Adrenal gland (tissue), 12 donors: ENCODE measurements around the gene AUTS2. TPM values are rescaled to one million over a fixed set of nuclear protein-coding genes. Genes with fewer than 3 reads are reported as not detected.

Experiments used
- DNase-seq, 7 donors: peaks; one replicate each; pipeline ENCODE4 v3.0.0-alpha.2; 2019 to 2020
- H3K27ac ChIP-seq, 5 donors: fragments of 200-600 bp; sonication (generic) in 4 of 5; 1 replicate in 3 of 5; 2 replicates in 2 of 5; pipeline versions ENCODE4 v1.5.1 to v1.8.0; 2016 to 2020; ENCODE audit warnings: mild to moderate bottlenecking in 1 of 5
- H3K27me3 ChIP-seq: fragments of 200-600 bp; 2 replicates; pipeline ENCODE4 v1.8.0; 2021
- H3K36me3 ChIP-seq, 2 donors: fragments of 200-600 bp; replicated peaks in 1 of 2; 1 replicate in 1 of 2; 2 replicates in 1 of 2; pipeline versions ENCODE4 v1.5.1 to v1.8.0; 2018 to 2022
- H3K4me1 ChIP-seq, 2 donors: fragments of 200-600 bp; replicated peaks in 1 of 2; 1 replicate in 1 of 2; 2 replicates in 1 of 2; pipeline versions ENCODE4 v1.5.1 to v1.8.0; 2018 to 2021
- H3K4me3 ChIP-seq, 4 donors: fragments of 200-600 bp; sonication (generic) in 3 of 4; one replicate each; pipeline ENCODE4 v1.5.1; 2016 to 2018
- H3K9me3 ChIP-seq, 3 donors: fragments of 200-600 bp; sonication (generic) in 1 of 3; replicated peaks in 1 of 3; 1 replicate in 2 of 3; 2 replicates in 1 of 3; pipeline versions ENCODE4 v1.5.1 to v1.8.0; 2016 to 2021
- POLR2A ChIP-seq, 2 donors: fragments of 450-650 bp; IDR thresholded peaks; one replicate each; pipeline ENCODE4 v1.6.1; 2017; ENCODE audit warnings: antibody characterized with exemption in 2 of 2, mild to moderate bottlenecking in 2 of 2, moderate library complexity in 1 of 2
- WGBS, 4 donors: extraction: QIAGEN DNeasy Blood & Tissue Kit in 2 of 4; methylation state at CpG; one replicate each; pipeline versions ENCODE4 v1.1.5 to v1.1.7; 2013 to 2017; 5-methylcytosine and 5-hydroxymethylcytosine counted together
- intact Hi-C, 2 donors: fragments of 100-400 bp; cut with DNase I; formaldehyde crosslinking; loops; one replicate each; pipeline versions ENCODE4 v1.14.1 to v1.15.0; 2022 to 2023
- polyA plus RNA-seq, 3 donors: library from polyadenylated mRNA; stranded (reverse); fragments of 200-250 nt in 2 of 3; fragments of 350-450 nt in 1 of 3; fragmentation: Illumina TruSeq in 1 of 3; extraction: RNeasy Lipid Tissue Mini Kit (QIAGEN cat#74804) in 1 of 3; gene quantifications; one replicate each; pipeline ENCODE4 v1.2.3, GENCODE V29; 2013 to 2014
- total RNA-seq, 9 donors: library from RNA; depleted of rRNA in 4 of 9; stranded (reverse); fragments of >200 nt in 4 of 9; fragments of 120-200 nt in 1 of 9; fragmentation: NEBNext Ultra II Directional in 1 of 9; extraction: Animal tissue kit (Norgen Biotek cat#: 25700) in 1 of 9; gene quantifications; one replicate each; pipeline versions ENCODE4 v1.1.0 to v1.2.4, GENCODE V29; 2013 to 2023
- TF ChIP-seq, protein P1 (sequence below), 6 experiments: fragments of 450-650 bp in 4 of 6; fragments of 200-600 bp in 2 of 6; sonication (generic) in 1 of 6; IDR thresholded peaks; 1 replicate in 5 of 6; 2 replicates in 1 of 6; pipeline versions ENCODE4 v1.5.1 to v1.8.0; 2016 to 2021; ENCODE audit warnings: antibody characterized with exemption in 6 of 6, mild to moderate bottlenecking in 2 of 6, moderate library complexity in 1 of 6
- donor health status: healthy with polysubstance abuse.
- donor health status: Bipolar disorder and iron deficiency.
- donor health status: DM: yes; HTN: yes; CAD: no.
- donor health status: DM: no; HTN: no; CAD: no.
- donor health status: DM: no; HTN: no; CAD: no.
- donor health status: DM: yes; HTN: yes; CAD: no.

AUTS2 gene
- total and polyA plus RNA-seq, 12 donors, result 6.4 to 44.0 (median 15.2) TPM

DNA sequence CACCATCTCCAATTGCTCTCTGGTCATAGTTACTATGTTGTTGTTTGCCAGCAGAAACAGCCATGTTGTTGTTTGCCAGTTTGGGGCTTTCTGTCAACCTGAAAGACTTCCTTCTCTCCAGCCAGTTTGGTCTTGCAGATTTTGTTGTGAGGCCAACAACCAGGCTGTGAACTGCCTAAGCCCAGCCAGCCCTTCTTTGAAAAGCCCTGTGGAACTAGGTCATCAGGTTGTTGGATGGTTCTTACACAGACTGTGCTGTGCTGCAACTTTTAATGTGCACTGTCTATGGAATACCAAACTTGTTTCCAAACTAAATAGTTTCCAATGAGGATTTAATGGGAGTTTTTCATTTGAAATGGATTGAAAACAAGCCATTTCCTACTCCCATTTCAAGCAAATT lies 940.9 kb downstream of the AUTS2 start:
- H3K36me3 ChIP-seq, result no peaks in the 10 kb centered on the region
- no peaks in the 10 kb centered on the region for H3K27me3 ChIP-seq
- intact Hi-C loops, result no loop called here
- H3K4me3 ChIP-seq, result no peak overlapping the region
- no peaks in the 10 kb centered on the region for H3K9me3 ChIP-seq
- H3K27ac ChIP-seq, result no peak overlapping the region
- DNase-seq, result no peak
- TF ChIP-seq, protein P1, sequence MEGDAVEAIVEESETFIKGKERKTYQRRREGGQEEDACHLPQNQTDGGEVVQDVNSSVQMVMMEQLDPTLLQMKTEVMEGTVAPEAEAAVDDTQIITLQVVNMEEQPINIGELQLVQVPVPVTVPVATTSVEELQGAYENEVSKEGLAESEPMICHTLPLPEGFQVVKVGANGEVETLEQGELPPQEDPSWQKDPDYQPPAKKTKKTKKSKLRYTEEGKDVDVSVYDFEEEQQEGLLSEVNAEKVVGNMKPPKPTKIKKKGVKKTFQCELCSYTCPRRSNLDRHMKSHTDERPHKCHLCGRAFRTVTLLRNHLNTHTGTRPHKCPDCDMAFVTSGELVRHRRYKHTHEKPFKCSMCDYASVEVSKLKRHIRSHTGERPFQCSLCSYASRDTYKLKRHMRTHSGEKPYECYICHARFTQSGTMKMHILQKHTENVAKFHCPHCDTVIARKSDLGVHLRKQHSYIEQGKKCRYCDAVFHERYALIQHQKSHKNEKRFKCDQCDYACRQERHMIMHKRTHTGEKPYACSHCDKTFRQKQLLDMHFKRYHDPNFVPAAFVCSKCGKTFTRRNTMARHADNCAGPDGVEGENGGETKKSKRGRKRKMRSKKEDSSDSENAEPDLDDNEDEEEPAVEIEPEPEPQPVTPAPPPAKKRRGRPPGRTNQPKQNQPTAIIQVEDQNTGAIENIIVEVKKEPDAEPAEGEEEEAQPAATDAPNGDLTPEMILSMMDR (IDR thresholded peaks at IDR 0.05), result no peak
- TF ChIP-seq POLR2A (IDR thresholded peaks at IDR 0.05), result no peak
- no peaks in the 10 kb centered on the region for H3K4me1 ChIP-seq

DNA sequence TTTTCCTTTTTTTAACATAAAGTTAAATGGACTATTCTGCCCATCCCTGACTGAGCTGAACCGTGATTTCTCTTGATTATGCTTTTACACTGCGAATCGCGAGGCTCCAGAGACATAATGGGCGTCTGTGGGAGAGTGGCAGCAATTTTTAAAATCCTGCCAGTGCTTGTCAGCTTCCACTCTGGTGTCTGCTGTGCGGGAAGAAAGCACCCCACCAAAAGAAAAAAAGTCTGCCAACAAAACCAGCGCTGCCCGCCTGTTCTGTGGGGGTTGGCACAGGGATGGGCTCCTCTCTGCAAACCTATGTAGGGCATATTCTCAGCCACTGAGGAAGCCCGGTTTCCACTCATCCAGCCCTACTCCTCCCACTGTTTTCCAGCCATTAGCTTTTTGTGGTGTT lies 941.3 kb downstream of the AUTS2 start:
- intact Hi-C loops, result no loop called here
- 89 to 96% (median 93%) methylated on average over 9 of the region's 9 CpGs for WGBS, 4 donors

DNA sequence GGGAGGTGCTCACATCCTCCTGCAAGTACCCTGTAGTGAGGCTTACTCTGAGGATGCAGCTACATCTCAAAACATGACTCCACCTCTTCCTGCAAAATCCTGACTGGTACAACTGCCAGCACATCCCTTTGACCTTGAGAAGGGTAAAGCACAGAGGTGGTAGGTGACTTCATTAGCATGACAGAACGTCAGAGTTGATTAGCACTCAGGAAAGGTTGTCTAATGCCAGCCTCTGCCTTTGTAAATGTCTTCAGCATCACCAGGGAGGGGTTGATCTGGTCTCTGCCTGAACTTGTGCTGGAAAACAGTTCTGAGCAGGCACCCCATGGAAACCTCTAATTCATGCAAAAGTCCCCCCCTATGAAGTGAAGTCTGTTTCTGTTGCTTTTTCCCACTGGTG lies 942.4 kb downstream of the AUTS2 start:
- H3K4me3 ChIP-seq, result no peak overlapping the region
- no peaks in the 10 kb centered on the region for H3K4me1 ChIP-seq
- H3K9me3 ChIP-seq, result no peaks in the 10 kb centered on the region
- TF ChIP-seq, protein P1 (IDR thresholded peaks at IDR 0.05), result no peak
- TF ChIP-seq POLR2A (IDR thresholded peaks at IDR 0.05), result no peak
- WGBS, 4 donors, result 65 to 86% (median 73%) methylated on average over 1 of the region's 1 CpG
- intact Hi-C loops, result no loop called here
- no peak overlapping the region for H3K27ac ChIP-seq
- H3K27me3 ChIP-seq, result no peaks in the 10 kb centered on the region
- H3K36me3 ChIP-seq, result no peaks in the 10 kb centered on the region
- no peak for DNase-seq

More for the DNA sequence above, 941.3 kb downstream of the AUTS2 start:
- H3K4me3 ChIP-seq, result no peak overlapping the region
- H3K27me3 ChIP-seq, result no peaks in the 10 kb centered on the region
- H3K36me3 ChIP-seq, result no peaks in the 10 kb centered on the region
- DNase-seq, result no peak
- TF ChIP-seq, protein P1 (IDR thresholded peaks at IDR 0.05), result no peak
- TF ChIP-seq POLR2A (IDR thresholded peaks at IDR 0.05), result no peak
- no peak overlapping the region for H3K27ac ChIP-seq
- no peaks in the 10 kb centered on the region for H3K4me1 ChIP-seq
- no peaks in the 10 kb centered on the region for H3K9me3 ChIP-seq

DNA sequence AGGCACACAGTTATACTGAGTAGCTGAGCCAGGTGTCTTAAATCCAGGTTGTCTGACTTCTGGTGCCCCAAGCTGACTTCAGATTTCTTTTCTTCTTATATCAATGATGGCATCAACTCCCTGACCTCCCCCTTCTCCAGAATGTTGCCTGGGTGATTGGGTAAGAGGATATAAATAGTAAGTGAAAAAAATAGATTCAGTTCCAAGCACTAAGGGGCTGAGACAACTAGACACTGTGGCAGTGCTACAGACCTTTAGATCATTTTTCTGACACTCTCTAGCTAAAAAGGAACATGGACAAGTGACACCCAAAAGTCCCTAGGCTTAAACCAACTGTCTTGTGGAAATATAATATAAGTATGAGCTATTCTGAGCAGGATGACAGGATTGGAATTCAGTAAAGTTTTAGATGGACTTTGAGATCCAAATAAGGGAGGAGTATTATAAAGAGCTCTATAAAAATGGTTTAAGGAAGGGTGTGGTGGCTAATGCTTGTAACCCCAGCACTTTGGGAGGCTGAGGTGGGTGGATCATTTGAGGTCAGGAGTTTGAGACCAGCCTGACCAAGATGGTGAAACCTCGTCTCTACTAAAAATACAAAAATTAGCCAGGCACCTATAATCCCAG lies 944.6 kb downstream of the AUTS2 start:
- Histone ChIP-seq H3K4me3 (no peak overlapping the region), H3K9me3 (no peaks in the 10 kb centered on the region), H3K27me3 (no peaks in the 10 kb centered on the region), H3K4me1 (no peaks in the 10 kb centered on the region), H3K36me3 (no peaks in the 10 kb centered on the region), H3K27ac (no peak overlapping the region)
- intact Hi-C loops, result no loop called here
- WGBS, 4 donors, result 86 to 100% (median 96%) methylated on average over 1 of the region's 1 CpG
- no peak for DNase-seq
- TF ChIP-seq, protein P1 (IDR thresholded peaks at IDR 0.05), result no peak
- TF ChIP-seq POLR2A (IDR thresholded peaks at IDR 0.05), result no peak
